IMR-90 (cell line): Measurements from ENCODE around the gene MXRA8.

Experiments used
- MAFK ChIP-seq: IDR thresholded peaks from 2 replicates; pipeline ENCODE4 v1.6.1; 2012; ENCODE audit warnings: low read depth, low read length, improper control_type of control experiment
- POLR2A ChIP-seq: IDR thresholded peaks from 2 replicates; pipeline ENCODE4 v1.6.1; 2012; ENCODE audit warnings: mild to moderate bottlenecking, low read depth, low read length

- TF ChIP-seq MAFK (no peak), POLR2A (no peak)
Observed at GRCh38 chr1:1332031-1332755, 26.2 kb downstream of the MXRA8 start.
